GM13977 (cell line): ENCODE results near the gene EPHA5.

Source experiments
- DNase-seq: peaks from one replicate; pipeline ENCODE4 v3.0.0; 2012; ENCODE audit warnings: low spot score
- in situ Hi-C: fragments of 300-500 bp; cut with MboI; formaldehyde crosslinking; loops from one replicate; pipeline ENCODE4 v1.12.0; 2022; ENCODE audit warnings: low sequenced_read_pairs, low pct_unique_long_range_greater_than_20kb, mixed read lengths, inconsistent platforms; ENCODE audit not compliant: unreplicated experiment
- TF ChIP-seq, protein P1 (sequence below): IDR thresholded peaks from 2 replicates; pipeline ENCODE4 v1.5.1; 2012; ENCODE audit warnings: mild to moderate bottlenecking, control low read depth; ENCODE audit not compliant: insufficient read depth; ENCODE audit errors: extremely low read depth, missing control alignments

Gene EPHA5

DNA sequence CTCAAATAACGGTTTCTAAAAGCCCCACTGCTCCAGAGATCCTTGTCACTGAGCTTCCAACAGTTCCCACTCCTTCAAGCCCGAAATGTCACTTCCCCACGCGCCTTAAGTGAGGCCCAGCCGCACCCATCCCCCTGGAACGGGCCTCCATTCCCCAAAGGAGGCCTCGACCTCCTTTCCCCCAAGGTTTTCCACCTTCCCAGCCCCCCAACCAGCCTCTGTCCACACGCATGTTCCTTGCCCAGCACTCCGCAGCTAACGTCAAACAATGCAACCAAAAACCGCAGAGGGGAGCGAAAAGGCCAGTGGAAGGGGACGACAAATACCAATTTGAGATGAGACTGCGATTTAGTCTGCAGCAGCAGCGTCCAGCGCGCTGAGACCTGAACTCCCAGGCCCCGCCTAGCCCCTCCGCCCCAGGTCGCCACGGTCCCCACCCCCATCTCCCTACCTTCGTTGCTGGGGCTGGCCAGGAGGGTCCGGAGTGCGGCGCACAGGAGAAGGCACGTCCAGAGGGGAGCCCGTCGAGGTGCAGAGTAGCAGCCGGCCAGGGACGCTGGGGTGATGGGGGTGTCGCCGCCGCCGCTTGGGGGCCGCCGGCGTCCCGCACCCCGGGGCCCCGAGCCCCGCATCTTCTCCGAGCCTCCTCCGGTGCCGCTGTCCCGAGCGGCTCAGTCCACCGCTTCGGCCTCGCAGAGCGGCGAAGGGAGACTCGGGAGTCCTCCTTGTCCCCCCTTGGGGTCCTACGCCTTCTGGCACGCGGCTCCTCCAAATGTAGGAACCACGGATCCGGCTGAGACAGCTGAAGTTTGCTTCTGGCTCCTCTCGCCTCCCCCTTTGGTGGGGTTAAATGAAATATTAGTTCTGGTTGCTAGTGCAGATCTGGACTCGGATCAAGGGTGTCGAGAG, 924 bp downstream of the EPHA5 start:
- TF ChIP-seq, protein P1, sequence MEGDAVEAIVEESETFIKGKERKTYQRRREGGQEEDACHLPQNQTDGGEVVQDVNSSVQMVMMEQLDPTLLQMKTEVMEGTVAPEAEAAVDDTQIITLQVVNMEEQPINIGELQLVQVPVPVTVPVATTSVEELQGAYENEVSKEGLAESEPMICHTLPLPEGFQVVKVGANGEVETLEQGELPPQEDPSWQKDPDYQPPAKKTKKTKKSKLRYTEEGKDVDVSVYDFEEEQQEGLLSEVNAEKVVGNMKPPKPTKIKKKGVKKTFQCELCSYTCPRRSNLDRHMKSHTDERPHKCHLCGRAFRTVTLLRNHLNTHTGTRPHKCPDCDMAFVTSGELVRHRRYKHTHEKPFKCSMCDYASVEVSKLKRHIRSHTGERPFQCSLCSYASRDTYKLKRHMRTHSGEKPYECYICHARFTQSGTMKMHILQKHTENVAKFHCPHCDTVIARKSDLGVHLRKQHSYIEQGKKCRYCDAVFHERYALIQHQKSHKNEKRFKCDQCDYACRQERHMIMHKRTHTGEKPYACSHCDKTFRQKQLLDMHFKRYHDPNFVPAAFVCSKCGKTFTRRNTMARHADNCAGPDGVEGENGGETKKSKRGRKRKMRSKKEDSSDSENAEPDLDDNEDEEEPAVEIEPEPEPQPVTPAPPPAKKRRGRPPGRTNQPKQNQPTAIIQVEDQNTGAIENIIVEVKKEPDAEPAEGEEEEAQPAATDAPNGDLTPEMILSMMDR, result no peak
- DNase-seq, result no peak
- in situ Hi-C loops, result no loop called here

DNA sequence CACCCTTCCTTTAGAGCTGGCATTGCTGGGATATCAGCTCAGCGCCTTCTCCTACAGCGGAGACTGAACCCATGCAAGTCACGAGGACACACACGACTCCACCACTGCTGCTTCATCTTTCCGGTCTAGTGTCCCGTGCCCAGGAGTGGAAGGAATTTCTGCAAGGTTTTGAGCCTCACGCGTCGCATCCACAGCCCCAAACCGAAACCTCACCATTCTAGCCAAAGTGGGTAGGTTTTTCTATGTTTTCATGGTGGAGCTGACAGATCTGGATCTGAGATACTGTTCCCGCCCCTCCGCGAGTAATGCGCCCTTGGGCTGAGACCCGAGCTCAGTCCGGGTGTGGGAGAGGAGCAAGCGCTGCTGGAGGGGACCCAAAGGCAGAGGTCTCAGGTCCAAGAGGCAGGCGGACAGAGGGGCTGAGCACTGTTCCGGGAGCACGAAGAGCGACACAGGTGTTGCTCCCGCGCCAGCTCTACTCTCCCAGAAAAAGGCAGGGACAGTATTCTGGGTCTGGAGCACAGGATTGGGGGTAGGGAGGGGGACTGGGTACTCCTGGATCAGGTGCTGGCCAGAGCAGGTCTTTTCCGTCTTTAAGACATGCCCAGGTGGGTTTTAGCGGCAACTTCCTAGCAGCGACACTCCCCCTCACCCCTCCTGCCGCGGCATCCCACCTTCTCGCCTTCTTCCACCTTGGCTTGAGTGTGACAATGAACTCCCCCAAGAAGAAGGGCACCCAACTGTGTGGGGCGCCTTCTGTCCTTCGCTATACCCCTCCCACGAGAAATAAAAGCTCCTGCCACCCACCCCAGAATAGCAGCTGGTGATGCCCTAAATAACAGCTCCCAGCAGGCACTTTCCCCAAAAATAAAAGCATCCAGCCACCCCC, 1.8 kb downstream of the EPHA5 start:
- TF ChIP-seq, protein P1, result no peak
- in situ Hi-C loops, result no loop called here
- DNase-seq, result no peak

DNA sequence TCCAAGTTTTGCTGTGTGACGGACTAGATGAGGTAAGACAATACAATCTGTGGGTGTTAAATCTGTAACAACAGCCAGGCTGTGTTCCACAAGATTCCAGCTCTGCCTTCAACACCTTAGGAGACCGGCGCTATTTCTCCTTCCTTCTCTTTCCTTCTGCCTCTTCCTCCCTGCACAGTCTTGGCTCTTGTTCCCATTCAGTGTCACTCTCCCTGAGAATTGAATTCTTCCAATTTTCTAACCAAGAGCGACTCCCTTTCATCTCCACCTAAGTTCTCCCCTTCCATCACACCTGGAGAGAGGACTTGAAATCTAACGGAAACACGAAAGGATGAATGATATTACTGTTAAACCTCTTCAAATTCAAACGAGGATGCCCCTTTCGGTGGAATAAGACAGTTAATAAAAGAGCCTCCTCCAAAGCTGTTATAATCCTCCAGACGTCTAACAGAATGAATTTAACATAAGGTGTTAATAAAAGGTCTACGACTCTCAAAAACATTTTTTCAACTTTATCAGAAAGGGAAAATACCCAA, 2.7 kb downstream of the EPHA5 start:
- no peak for DNase-seq
- in situ Hi-C loops, result no loop called here
- TF ChIP-seq, protein P1, result no peak

DNA sequence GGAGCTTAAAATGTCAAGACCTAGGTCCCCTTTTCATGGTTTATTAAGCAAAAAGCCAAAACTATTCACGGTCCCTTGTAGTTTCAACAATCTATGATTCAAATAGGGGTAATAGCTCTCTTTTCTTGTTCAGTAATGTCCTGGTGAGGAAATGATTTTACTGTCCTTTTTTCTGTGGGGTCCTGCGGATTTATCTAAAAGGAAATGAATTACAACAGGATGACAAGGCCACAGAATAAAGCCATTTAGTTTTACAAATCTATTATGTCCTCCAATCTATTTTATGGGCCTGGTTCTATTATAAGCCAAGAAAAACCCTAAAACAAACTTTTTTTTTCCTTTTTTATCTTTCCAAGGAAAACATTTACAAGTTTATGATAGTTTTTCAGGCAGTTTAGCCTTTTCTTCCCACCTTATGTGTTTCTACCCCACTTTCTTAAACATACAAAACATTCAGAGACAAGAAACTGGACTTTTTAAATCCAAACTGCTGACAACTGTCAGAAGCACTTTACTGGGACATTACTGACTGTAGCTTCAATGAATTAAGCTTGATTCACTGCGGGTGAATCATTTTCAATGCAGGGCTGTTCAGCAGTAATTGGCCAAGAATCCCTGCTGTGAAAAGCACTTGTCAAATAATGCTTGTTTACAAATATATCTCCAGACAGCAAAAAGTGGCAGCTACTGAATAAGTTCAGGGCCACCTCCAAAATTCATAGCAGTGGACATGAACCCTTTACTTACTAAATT, 4.3 kb downstream of the EPHA5 start:
- TF ChIP-seq, protein P1, result no peak
- in situ Hi-C loops, result no loop called here

DNA sequence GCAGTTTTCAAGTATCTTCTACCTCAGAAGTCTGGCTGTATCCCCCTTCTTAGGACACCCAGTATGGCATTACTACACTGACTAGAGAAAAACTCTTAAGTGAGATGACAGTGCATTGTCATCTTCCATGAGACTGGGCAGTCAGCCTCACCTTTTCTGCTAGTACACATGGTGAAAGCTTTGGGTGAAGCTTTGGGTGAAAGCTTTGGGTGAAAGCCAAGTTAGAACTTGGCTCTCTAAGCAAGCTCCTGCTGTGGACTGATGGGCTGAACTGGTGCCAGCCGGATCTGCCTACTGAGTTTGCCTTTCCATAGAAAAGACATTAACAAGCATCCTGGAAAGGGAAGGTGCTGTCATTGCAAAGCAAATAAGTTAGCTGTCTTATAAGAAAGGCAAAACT, 8.8 kb downstream of the EPHA5 start:
- in situ Hi-C loops, result no loop called here
- DNase-seq, result no peak
- TF ChIP-seq, protein P1, result no peak

More for the DNA sequence above, 4.3 kb downstream of the EPHA5 start:
- DNase-seq, result no peak

DNA sequence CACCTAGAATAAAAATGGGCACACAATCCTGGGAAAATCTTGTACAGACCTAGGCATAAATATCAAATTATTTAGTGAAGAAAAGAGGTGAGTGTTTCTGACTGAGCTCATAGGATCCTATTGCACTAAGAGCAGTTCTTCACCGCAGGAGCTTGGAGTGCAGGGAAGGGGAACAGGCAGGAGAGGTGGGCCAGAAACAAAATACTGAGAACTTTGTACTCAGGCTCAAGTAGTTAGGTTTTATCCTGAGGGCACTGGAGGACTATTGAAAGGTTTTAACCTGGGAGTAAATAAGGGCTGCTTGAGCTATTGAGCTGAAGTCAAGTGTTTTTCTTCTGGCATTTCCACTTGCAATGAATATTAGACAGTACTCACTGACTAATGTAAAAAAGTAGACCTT, 12.2 kb downstream of the EPHA5 start:
- DNase-seq, result no peak
- in situ Hi-C loops, result no loop called here
- TF ChIP-seq, protein P1, result no peak
